Measurements from ENCODE around the gene GAS7.
"Not testable (repeated sequence)": the region's sequence is repeated elsewhere in the genome, so short reads cannot be mapped to it uniquely, and the experiment has no call there.

Gene GAS7

DNA sequence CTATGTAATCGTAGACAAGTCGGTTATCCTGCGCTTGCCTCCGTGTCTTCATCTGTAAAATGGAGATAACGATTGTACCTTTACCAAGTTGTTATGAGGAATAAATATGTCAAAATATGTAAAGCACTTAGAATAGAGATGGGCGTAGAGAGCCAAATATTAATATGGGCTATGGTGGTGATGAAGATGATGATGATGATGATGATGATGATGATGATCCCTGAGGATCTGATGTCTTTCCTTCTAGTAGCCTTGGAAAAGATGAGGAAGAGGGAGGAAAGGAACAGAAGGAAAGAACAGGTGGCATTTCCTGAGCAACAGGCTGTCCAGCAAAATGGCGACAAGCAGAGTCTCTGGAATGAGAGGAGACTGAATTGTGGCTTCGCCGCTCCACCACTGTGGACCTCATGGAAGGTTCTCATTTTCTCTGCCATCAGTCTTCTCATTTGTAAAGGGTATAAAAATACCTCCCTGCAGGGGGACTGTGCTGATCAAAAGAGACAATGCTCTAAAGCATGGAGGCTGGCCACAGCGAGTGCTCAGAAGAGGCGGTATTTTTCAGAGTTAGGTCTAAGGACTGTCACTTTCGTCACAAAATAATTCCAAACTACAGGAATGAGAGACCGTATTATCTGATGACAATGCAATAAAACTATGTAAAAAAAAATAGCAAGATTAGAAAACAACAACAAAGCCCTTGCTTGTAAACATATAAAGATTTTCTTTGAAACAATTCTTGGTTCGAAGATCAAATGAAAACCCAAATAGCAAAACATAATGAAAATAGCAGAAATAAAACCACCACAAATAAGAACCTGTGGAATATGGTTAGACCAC lies 276.2 kb downstream of the GAS7 start:
- Histone ChIP-seq H3K36me3 (ENCODE audit: control insufficient read depth in 1 of 2, insufficient read depth in 2 of 2, low read length in 2 of 2) (peaks cover 22 to 35% of the 10 kb centered on the region in 2 experiments), H4K12ac (ENCODE audit: low read depth, low read length) (no peak overlapping the region), H3K79me1 (ENCODE audit: low read length) (no peaks in the 10 kb centered on the region), H3K18ac (ENCODE audit: low read length) (no peak overlapping the region), H2BK120ac (ENCODE audit: insufficient read depth, low read length, poor library complexity) (no peak overlapping the region), H3K9ac (ENCODE audit: low read length) (no peak overlapping the region), H4K91ac (ENCODE audit: low read depth, low read length) (no peak overlapping the region), H2AFZ (ENCODE audit: insufficient read depth, low read length, poor library complexity) (no peak overlapping the region), H3K27ac (ENCODE audit: low read depth, low read length) (no peak overlapping the region), H3K4me3 (ENCODE audit: low read depth, low read length) (no peak overlapping the region), H3K23ac (ENCODE audit: low read length) (no peak overlapping the region), H4K8ac (ENCODE audit: low read depth, low read length) (no peak overlapping the region), H2BK12ac (ENCODE audit: low read length) (no peak overlapping the region), H3K9me3 (ENCODE audit: insufficient read depth, low read depth, low read length) (no peaks in the 10 kb centered on the region), H3K4me2 (ENCODE audit: low read length) (no peak overlapping the region), H3K4me1 (ENCODE audit: control insufficient read depth in 1 of 2, insufficient read depth in 2 of 2, low read length in 2 of 2) (no peaks in the 10 kb centered on the region), H3K79me2 (ENCODE audit: control insufficient read depth, insufficient read depth, low read length, poor library complexity) (no peaks in the 10 kb centered on the region), H2BK5ac (ENCODE audit: low read depth, low read length, poor library complexity) (no peak overlapping the region), H3K27me3 (ENCODE audit: insufficient read depth, low read length) (no peaks in the 10 kb centered on the region), H3K14ac (ENCODE audit: low read length) (no peak overlapping the region), H2AK5ac (ENCODE audit: low read length) (no peak overlapping the region), H3K4ac (ENCODE audit: low read depth, low read length) (no peak overlapping the region)
- WGBS (ENCODE audit: extremely low coverage, insufficient coverage, insufficient read length) = no CpG with 5 or more reads among the region's 14 CpGs
- no peak for DNase-seq

DNA sequence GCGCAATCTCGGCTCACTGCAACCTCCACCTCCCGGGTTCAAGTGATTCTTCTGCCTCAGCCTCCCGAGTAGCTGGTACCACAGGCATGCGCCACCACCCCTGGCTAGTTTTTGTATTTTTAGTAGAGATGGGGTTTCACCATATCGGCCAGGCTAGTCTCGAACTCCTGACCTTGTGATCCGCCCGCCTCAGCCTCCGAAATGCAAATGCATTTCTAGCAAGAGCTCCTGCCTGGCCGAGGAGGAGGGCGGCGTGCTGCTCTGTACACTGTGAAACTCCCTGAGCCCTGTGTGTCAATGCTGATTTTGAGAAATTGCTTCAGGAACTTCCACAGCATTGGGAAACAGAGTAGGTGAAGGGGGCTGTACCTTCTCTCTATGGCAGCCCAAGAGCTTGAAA lies 277.2 kb downstream of the GAS7 start:
- H2BK5ac ChIP-seq (ENCODE audit: low read depth, low read length, poor library complexity); H3K9ac ChIP-seq (ENCODE audit: low read length); DNase-seq; H2BK120ac ChIP-seq (ENCODE audit: insufficient read depth, low read length, poor library complexity); H3K27me3 ChIP-seq (ENCODE audit: insufficient read depth, low read length); H3K23ac ChIP-seq (ENCODE audit: low read length); H4K12ac ChIP-seq (ENCODE audit: low read depth, low read length); H3K27ac ChIP-seq (ENCODE audit: low read depth, low read length); H3K18ac ChIP-seq (ENCODE audit: low read length); H4K8ac ChIP-seq (ENCODE audit: low read depth, low read length); H3K4ac ChIP-seq (ENCODE audit: low read depth, low read length); H3K79me2 ChIP-seq (ENCODE audit: control insufficient read depth, insufficient read depth, low read length, poor library complexity); H4K91ac ChIP-seq (ENCODE audit: low read depth, low read length); H2BK12ac ChIP-seq (ENCODE audit: low read length); H3K9me3 ChIP-seq (ENCODE audit: insufficient read depth, low read depth, low read length); H3K4me3 ChIP-seq (ENCODE audit: low read depth, low read length); H2AFZ ChIP-seq (ENCODE audit: insufficient read depth, low read length, poor library complexity); H2AK5ac ChIP-seq (ENCODE audit: low read length); H3K4me1 ChIP-seq (ENCODE audit: control insufficient read depth in 1 of 2, insufficient read depth in 2 of 2, low read length in 2 of 2); H3K4me2 ChIP-seq (ENCODE audit: low read length); H3K14ac ChIP-seq (ENCODE audit: low read length); H3K79me1 ChIP-seq (ENCODE audit: low read length): not testable (repeated sequence)
- peaks cover 29 to 42% of the 10 kb centered on the region in 2 experiments for H3K36me3 ChIP-seq (ENCODE audit: control insufficient read depth in 1 of 2, insufficient read depth in 2 of 2, low read length in 2 of 2)
- WGBS (ENCODE audit: extremely low coverage, insufficient coverage, insufficient read length) = no CpG with 5 or more reads among the region's 13 CpGs

DNA sequence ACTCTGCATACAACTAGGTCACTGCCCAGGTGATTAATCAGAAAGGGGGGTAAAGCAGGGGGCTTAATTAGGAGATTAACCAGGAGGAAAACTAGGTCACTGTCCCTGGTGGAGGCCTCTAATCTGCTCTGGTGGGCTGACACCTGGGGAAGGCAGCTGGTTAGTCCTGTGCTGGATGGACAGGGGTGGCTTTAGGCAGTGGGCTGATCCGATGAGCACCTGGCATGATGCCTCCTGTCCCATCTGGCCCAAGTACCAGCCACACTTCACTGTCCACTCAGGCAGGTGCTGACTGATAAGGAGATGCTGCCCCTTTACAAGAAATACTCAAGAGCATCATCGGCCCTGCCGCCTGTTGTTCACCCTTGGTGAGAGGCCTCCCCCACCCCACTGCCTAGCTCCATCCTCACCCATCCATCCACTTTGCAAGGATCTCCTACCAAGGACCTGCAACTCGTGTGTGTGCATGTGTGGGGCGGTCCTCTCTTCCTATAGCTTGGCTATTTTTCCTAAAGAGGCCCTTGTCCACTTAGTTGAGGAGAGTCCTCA lies 279.5 kb downstream of the GAS7 start:
- no peak for DNase-seq
- WGBS (ENCODE audit: extremely low coverage, insufficient coverage, insufficient read length) = no CpG with 5 or more reads among the region's 5 CpGs
- H3K4ac ChIP-seq (ENCODE audit: low read depth, low read length) = no peak overlapping the region
- no peaks in the 10 kb centered on the region for H3K4me1 ChIP-seq (ENCODE audit: control insufficient read depth in 1 of 2, insufficient read depth in 2 of 2, low read length in 2 of 2)
- H4K8ac ChIP-seq (ENCODE audit: low read depth, low read length) = no peak overlapping the region
- H2BK12ac ChIP-seq (ENCODE audit: low read length) = no peak overlapping the region
- H3K23ac ChIP-seq (ENCODE audit: low read length) = no peak overlapping the region
- no peaks in the 10 kb centered on the region for H3K9me3 ChIP-seq (ENCODE audit: insufficient read depth, low read depth, low read length)
- no peak overlapping the region for H3K4me2 ChIP-seq (ENCODE audit: low read length)
- H3K27ac ChIP-seq (ENCODE audit: low read depth, low read length) = no peak overlapping the region
- H2BK5ac ChIP-seq (ENCODE audit: low read depth, low read length, poor library complexity) = no peak overlapping the region
- H3K18ac ChIP-seq (ENCODE audit: low read length) = no peak overlapping the region
- H3K9ac ChIP-seq (ENCODE audit: low read length) = no peak overlapping the region
- H3K79me1 ChIP-seq (ENCODE audit: low read length) = no peaks in the 10 kb centered on the region
- no peak overlapping the region for H2BK120ac ChIP-seq (ENCODE audit: insufficient read depth, low read length, poor library complexity)
- peaks cover 31 to 44% of the 10 kb centered on the region in 2 experiments for H3K36me3 ChIP-seq (ENCODE audit: control insufficient read depth in 1 of 2, insufficient read depth in 2 of 2, low read length in 2 of 2)
- no peaks in the 10 kb centered on the region for H3K79me2 ChIP-seq (ENCODE audit: control insufficient read depth, insufficient read depth, low read length, poor library complexity)
- H3K4me3 ChIP-seq (ENCODE audit: low read depth, low read length) = no peak overlapping the region
- H3K27me3 ChIP-seq (ENCODE audit: insufficient read depth, low read length) = no peaks in the 10 kb centered on the region
- no peak overlapping the region for H2AK5ac ChIP-seq (ENCODE audit: low read length)
- H2AFZ ChIP-seq (ENCODE audit: insufficient read depth, low read length, poor library complexity) = no peak overlapping the region
- H4K12ac ChIP-seq (ENCODE audit: low read depth, low read length) = no peak overlapping the region
- no peak overlapping the region for H3K14ac ChIP-seq (ENCODE audit: low read length)
- no peak overlapping the region for H4K91ac ChIP-seq (ENCODE audit: low read depth, low read length)

DNA sequence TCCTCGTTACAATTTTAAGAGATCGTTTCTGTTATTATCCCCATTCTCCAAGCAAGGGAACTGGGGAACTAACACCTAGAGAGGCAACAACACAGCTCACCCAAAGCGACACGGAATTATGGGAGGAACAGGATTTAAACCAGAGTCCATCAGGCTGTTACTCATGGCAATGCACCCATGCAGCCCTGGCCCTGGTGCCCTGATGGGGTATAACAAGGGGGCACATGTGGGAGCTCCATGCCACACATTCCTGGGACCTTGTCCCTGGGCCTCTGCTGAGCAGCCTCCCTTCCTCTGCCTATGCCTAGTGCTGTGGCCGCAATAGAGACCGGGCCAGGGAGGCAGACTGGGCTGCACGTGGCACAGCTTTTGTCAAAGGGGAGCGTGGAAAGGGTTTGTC lies 280.1 kb downstream of the GAS7 start:
- H3K27ac ChIP-seq (ENCODE audit: low read depth, low read length) = no peak overlapping the region
- H2BK5ac ChIP-seq (ENCODE audit: low read depth, low read length, poor library complexity) = no peak overlapping the region
- H3K9ac ChIP-seq (ENCODE audit: low read length) = no peak overlapping the region
- no peaks in the 10 kb centered on the region for H3K9me3 ChIP-seq (ENCODE audit: insufficient read depth, low read depth, low read length)
- no peak overlapping the region for H2AK5ac ChIP-seq (ENCODE audit: low read length)
- peaks cover 33 to 46% of the 10 kb centered on the region in 2 experiments for H3K36me3 ChIP-seq (ENCODE audit: control insufficient read depth in 1 of 2, insufficient read depth in 2 of 2, low read length in 2 of 2)
- no peak overlapping the region for H2AFZ ChIP-seq (ENCODE audit: insufficient read depth, low read length, poor library complexity)
- H3K14ac ChIP-seq (ENCODE audit: low read length) = no peak overlapping the region
- no peaks in the 10 kb centered on the region for H3K27me3 ChIP-seq (ENCODE audit: insufficient read depth, low read length)
- no peak for DNase-seq
- H3K4ac ChIP-seq (ENCODE audit: low read depth, low read length) = no peak overlapping the region
- H4K8ac ChIP-seq (ENCODE audit: low read depth, low read length) = no peak overlapping the region
- no peaks in the 10 kb centered on the region for H3K79me1 ChIP-seq (ENCODE audit: low read length)
- H3K4me2 ChIP-seq (ENCODE audit: low read length) = no peak overlapping the region
- WGBS (ENCODE audit: extremely low coverage, insufficient coverage, insufficient read length) = no CpG with 5 or more reads among the region's 8 CpGs
- H4K91ac ChIP-seq (ENCODE audit: low read depth, low read length) = no peak overlapping the region
- no peak overlapping the region for H3K23ac ChIP-seq (ENCODE audit: low read length)
- no peak overlapping the region for H4K12ac ChIP-seq (ENCODE audit: low read depth, low read length)
- H3K4me3 ChIP-seq (ENCODE audit: low read depth, low read length) = no peak overlapping the region
- no peak overlapping the region for H2BK120ac ChIP-seq (ENCODE audit: insufficient read depth, low read length, poor library complexity)
- no peak overlapping the region for H3K18ac ChIP-seq (ENCODE audit: low read length)
- no peaks in the 10 kb centered on the region for H3K79me2 ChIP-seq (ENCODE audit: control insufficient read depth, insufficient read depth, low read length, poor library complexity)
- H3K4me1 ChIP-seq (ENCODE audit: control insufficient read depth in 1 of 2, insufficient read depth in 2 of 2, low read length in 2 of 2) = no peaks in the 10 kb centered on the region
- H2BK12ac ChIP-seq (ENCODE audit: low read length) = no peak overlapping the region

Data from trophoblast cell (in vitro differentiated cells and primary cell).